GM18873 (cell line): Measurements from ENCODE around the gene PLBD2.
A peak's percentile ranks its signal among the peaks of the same experiment; 100 is the strongest.
"Not testable (repeated sequence)": the region's sequence is repeated elsewhere in the genome, so short reads cannot be mapped to it uniquely, and the experiment has no call there.

Experiments
- ATAC-seq: cut with Tn5 transposase; IDR thresholded peaks from one replicate; pipeline ENCODE4 v1.9.1; 2021; ENCODE audit warnings: mild to moderate bottlenecking, moderate library complexity, moderate number of reproducible peaks; ENCODE audit not compliant: unreplicated experiment, low FRiP score

PLBD2 gene

GRCh38 chr12:113333877-113334785 is 24.3 kb upstream of the PLBD2 start:
- peak; percentile 12 for ATAC-seq

- peak; percentile 60 for ATAC-seq
Observed at GRCh38 chr12:113334786-113335539, 23.4 kb upstream of the PLBD2 start, which contains the start of gene SLC8B1. Gene SLC8B1, minus strand, starts transcription at chr12:113335109. Its CDS starts 2,231 bp downstream, at chr12:113332878.

- ATAC-seq = no peak
Observed at GRCh38 chr12:113339540-113339939, 18.8 kb upstream of the PLBD2 start.

GRCh38 chr12:113340061-113340460 is 18.3 kb upstream of the PLBD2 start:
- no peak for ATAC-seq

- ATAC-seq = no peak
Observed at GRCh38 chr12:113341535-113341934, 16.9 kb upstream of the PLBD2 start.

- no peak for ATAC-seq
Observed at GRCh38 chr12:113345318-113345717, 13.1 kb upstream of the PLBD2 start.

GRCh38 chr12:113346353-113346752 is 12.0 kb upstream of the PLBD2 start:
- no peak for ATAC-seq

GRCh38 chr12:113347107-113347506 is 11.3 kb upstream of the PLBD2 start:
- no peak for ATAC-seq

- no peak for ATAC-seq
Observed at GRCh38 chr12:113347892-113348291, 10.5 kb upstream of the PLBD2 start.

GRCh38 chr12:113348849-113349536 is 9.4 kb upstream of the PLBD2 start:
- ATAC-seq = no peak

- ATAC-seq = no peak
Observed at GRCh38 chr12:113351089-113351488, 7.3 kb upstream of the PLBD2 start.

- not testable (repeated sequence) for ATAC-seq
Observed at GRCh38 chr12:113354192-113354591, 4.2 kb upstream of the PLBD2 start.

- no peak for ATAC-seq
Observed at GRCh38 chr12:113359133-113359938, 949 bp downstream of the PLBD2 start.

- ATAC-seq = no peak
Observed at GRCh38 chr12:113359939-113360748, 1.8 kb downstream of the PLBD2 start.

GRCh38 chr12:113361574-113362370 is 3.4 kb downstream of the PLBD2 start:
- no peak for ATAC-seq

- ATAC-seq = no peak
Observed at GRCh38 chr12:113364698-113365097, 6.3 kb downstream of the PLBD2 start.

GRCh38 chr12:113365639-113366395 is 7.4 kb downstream of the PLBD2 start:
- ATAC-seq = no peak

- no peak for ATAC-seq
Observed at GRCh38 chr12:113366827-113367226, 8.4 kb downstream of the PLBD2 start.
